Esophagus muscularis mucosa (tissue), 4 donors: Measurements from ENCODE around the gene RPS6KA1.

Source experiments
- CTCF ChIP-seq, 3 experiments: fragments of 200-600 bp in 2 of 3; fragments of 450-650 bp in 1 of 3; sonication (generic) in 2 of 3; IDR thresholded peaks; one replicate each; pipeline ENCODE4 v1.5.1; 2017 to 2019; ENCODE audit warnings: antibody characterized with exemption in 3 of 3, mild to moderate bottlenecking in 2 of 3, moderate library complexity in 1 of 3
- EP300 ChIP-seq: sonication (generic); formaldehyde crosslinking; IDR thresholded peaks from one replicate; pipeline ENCODE4 v1.6.1; 2017; ENCODE audit warnings: antibody characterized with exemption
- POLR2A ChIP-seq: fragments of 450-650 bp; IDR thresholded peaks from one replicate; pipeline ENCODE4 v1.6.1; 2017; ENCODE audit warnings: antibody characterized with exemption, moderate library complexity, mild to moderate bottlenecking, low read depth

- TF ChIP-seq CTCF (IDR thresholded peaks at IDR 0.05) (no peak), POLR2A (no peak), EP300 (no peak)
Measured at GRCh38 chr1:26570287-26570686, 40.7 kb downstream of the RPS6KA1 start.
